HepG2 (cell line): Measurements from ENCODE around the gene CD300LF. TPM values are rescaled to one million over a fixed set of nuclear protein-coding genes. Genes with fewer than 3 reads are reported as not detected.

Source experiments
- ATAC-seq: fragments of 200-7000 bp; cut with Tn5 transposase; 3 replicates; pipeline ENCODE4 v1.9.1; 2020; ENCODE audit warnings: mild to moderate bottlenecking, moderate library complexity
- BruUV-seq: library from RNA; stranded (reverse); fragments of 400-500 nt; replicated peaks from 2 replicates; lab custom pipeline; 2021; lab: Mats Ljungman, UMichigan
- CTCF ChIA-PET: fragments of 300-600 bp; formaldehyde crosslinking; extraction: SDS; loops from one replicate; lab custom pipeline; 2021; ENCODE audit warnings: low total read pairs, inconsistent platforms, low intra/inter-chr PET ratio; lab: Yijun Ruan, JAX
- POLR2A ChIA-PET: fragments of 350-600 bp; sonication (Branson Sonifier 250); formaldehyde crosslinking; loops from one replicate; lab custom pipeline; 2020; ENCODE audit warnings: antibody characterized with exemption, inconsistent platforms; lab: Yijun Ruan, JAX
- DNase-seq: peaks from one replicate; pipeline ENCODE4 v3.0.0-alpha.2; 2015; ENCODE audit warnings: low spot score
- FAIRE-seq: peaks from 3 replicates; lab custom pipeline; 2011; peaks lifted over from hg19 to GRCh38; lab: Jason Lieb, UNC
- H2AFZ ChIP-seq: one replicate; pipeline ENCODE4 v1.6.1; 2011; ENCODE audit warnings: low read length, inconsistent platforms
- H3K27ac ChIP-seq: fragments of 300-600 bp; 3 replicates; pipeline ENCODE4 v1.8.0; 2011; ENCODE audit warnings: mixed run types, mild to moderate bottlenecking, mixed read lengths, low read length, inconsistent platforms; ENCODE audit not compliant: insufficient read depth; ENCODE audit errors: extremely low read length
- H3K27me3 ChIP-seq, 2 experiments: fragments of 200-600 bp in 1 of 2; 2 replicates in 1 of 2; 3 replicates in 1 of 2; pipeline versions ENCODE4 v1.6.0 to v1.8.0; 2011; ENCODE audit warnings: low read length in 2 of 2, mild to moderate bottlenecking in 2 of 2, moderate library complexity in 2 of 2, inconsistent platforms in 1 of 2; ENCODE audit not compliant: insufficient read depth in 2 of 2, control insufficient read depth in 1 of 2
- H3K36me3 ChIP-seq, 2 experiments: fragments of 200-600 bp in 1 of 2; replicated peaks in 1 of 2; 2 replicates in 1 of 2; 3 replicates in 1 of 2; pipeline versions ENCODE4 v1.5.1 to v1.8.0; 2011; ENCODE audit warnings: low read length in 2 of 2, inconsistent platforms in 1 of 2; ENCODE audit not compliant: insufficient read depth in 2 of 2, control insufficient read depth in 1 of 2
- H3K4me1 ChIP-seq: 2 replicates; pipeline ENCODE4 v1.5.1; 2012; ENCODE audit warnings: low read length, inconsistent platforms; ENCODE audit not compliant: insufficient read depth
- H3K4me2 ChIP-seq: 2 replicates; pipeline ENCODE4 v1.6.0; 2011; ENCODE audit warnings: low read depth, low read length, inconsistent platforms
- H3K4me3 ChIP-seq, 3 experiments: fragments of 200-600 bp in 1 of 3; sonication (generic), shearing (Covaris generic) in 1 of 3; replicated peaks in 1 of 3; 2 replicates each; pipeline ENCODE4 v1.5.1; 2011 to 2016; ENCODE audit warnings: low read length in 3 of 3, inconsistent platforms in 2 of 3, low read depth in 2 of 3, mild to moderate bottlenecking in 2 of 3, control low read depth in 1 of 3, mixed read lengths in 1 of 3; ENCODE audit not compliant: insufficient read depth in 1 of 3
- H3K79me2 ChIP-seq: one replicate; pipeline ENCODE4 v1.6.1; 2011; ENCODE audit warnings: low read length, inconsistent platforms; ENCODE audit not compliant: insufficient read depth
- H3K9ac ChIP-seq: 2 replicates; pipeline ENCODE4 v1.6.0; 2011; ENCODE audit warnings: mild to moderate bottlenecking, low read depth, low read length, inconsistent platforms; ENCODE audit not compliant: insufficient read depth
- H3K9me3 ChIP-seq: 2 replicates; pipeline ENCODE4 v1.5.1; 2012; ENCODE audit warnings: mild to moderate bottlenecking, low read length
- H4K20me1 ChIP-seq: 2 replicates; pipeline ENCODE4 v1.6.0; 2011; ENCODE audit warnings: inconsistent platforms, mild to moderate bottlenecking, low read length, moderate library complexity; ENCODE audit not compliant: insufficient read depth
- GABPB1 ChIP-seq: IDR thresholded peaks from 2 replicates; pipeline ENCODE4 v1.6.1; 2016; ENCODE audit warnings: mild to moderate bottlenecking, missing genetic modification reagents, moderate library complexity, missing compliant biosample characterization
- HBP1 ChIP-seq: IDR thresholded peaks from 2 replicates; pipeline ENCODE4 v1.6.1; 2016; ENCODE audit warnings: low read depth, control low read depth
- NCOA1 ChIP-seq: sonication (generic); formaldehyde crosslinking; IDR thresholded peaks from 2 replicates; pipeline ENCODE4 v1.9.0; 2021; ENCODE audit warnings: missing genetic modification reagents
- NFAT5 ChIP-seq: sonication (generic); formaldehyde crosslinking; IDR thresholded peaks from 2 replicates; pipeline ENCODE4 v1.4.0; 2020; ENCODE audit warnings: missing genetic modification reagents
- SRSF4 ChIP-seq: fragments of 200-400 bp; formaldehyde crosslinking; IDR thresholded peaks from one replicate; pipeline ENCODE4 v1.6.1; 2018; ENCODE audit warnings: mild to moderate bottlenecking, low read depth, low read length, moderate library complexity; ENCODE audit not compliant: poor library complexity, severe bottlenecking
- SSRP1 ChIP-seq: IDR thresholded peaks from 2 replicates; pipeline ENCODE4 v1.6.1; 2016; ENCODE audit warnings: control low read depth
- ZBTB1 ChIP-seq: sonication (generic); formaldehyde crosslinking; IDR thresholded peaks from 2 replicates; pipeline ENCODE4 v1.4.0; 2020; ENCODE audit warnings: missing genetic modification reagents, borderline replicate concordance
- ZNF251 ChIP-seq: sonication (generic); formaldehyde crosslinking; IDR thresholded peaks from 2 replicates; pipeline ENCODE4 v1.9.0; 2021; ENCODE audit warnings: mild to moderate bottlenecking, missing genetic modification reagents
- ZNF572 ChIP-seq: sonication (generic); formaldehyde crosslinking; IDR thresholded peaks from 2 replicates; pipeline ENCODE4 v1.5.1; 2020; ENCODE audit warnings: mild to moderate bottlenecking, missing genetic modification reagents
- WGBS: methylation state at CpG from one replicate; pipeline ENCODE4 v1.1.6; 2017; ENCODE audit warnings: low lambda C conversion rate; 5-methylcytosine and 5-hydroxymethylcytosine counted together
- in situ Hi-C: cut with HindIII; loops from 2 replicates; pipeline ENCODE4 v1.10.0; 2017; ENCODE audit warnings: low pct_unique_long_range_greater_than_20kb; ENCODE audit not compliant: extremely low pct_ligation_motif_present
- intact Hi-C: fragments of 100-400 bp; cut with micrococcal nuclease; formaldehyde crosslinking; loops from one replicate; pipeline ENCODE4 v1.10.0; 2022; ENCODE audit not compliant: unreplicated experiment
- polyA plus RNA-seq, 8 experiments: library from polyadenylated mRNA; depleted of rRNA in 3 of 8; stranded (reverse) in 7 of 8; unstranded in 1 of 8; fragments of >200 nt; fragmentation: Illumina TruSeq in 4 of 8; extraction: Trizol in 4 of 8; gene quantifications; 2 replicates each; pipeline versions ENCODE4 v1.2.1 to v1.2.3, GENCODE V29; 2011 to 2016; ENCODE audit warnings: low read depth in 4 of 8, missing spikeins in 1 of 8, mixed read lengths in 1 of 8; ENCODE audit not compliant: insufficient read depth in 1 of 8
- total RNA-seq, 5 experiments: library from RNA; depleted of rRNA; stranded (reverse); fragments of >200 nt; fragmentation: Illumina TruSeq; extraction: Trizol; gene quantifications; 2 replicates each; pipeline ENCODE4 v1.2.3, GENCODE V29; 2016; ENCODE audit warnings: low read depth in 1 of 5

CD300LF gene
- total and polyA plus RNA-seq, 2 of the 13 experiments (the other 11 are each of a cell fraction or from before 2014, with no cell fraction given), result not detected

- H3K4me3 ChIP-seq, result no peak overlapping the region
- no peak overlapping the region for H3K4me2 ChIP-seq
- H4K20me1 ChIP-seq, result no peaks in the 10 kb centered on the region
- BruUV-seq, result no TSS peak
- FAIRE-seq, result no peak
- H3K27ac ChIP-seq, result no peak overlapping the region
- H3K79me2 ChIP-seq, result no peaks in the 10 kb centered on the region
- TF ChIP-seq ZBTB1 (CRISPR knock-in tag), result no peak
- no peak for TF ChIP-seq NCOA1 (CRISPR knock-in tag)
- TF ChIP-seq GABPB1 (CRISPR knock-in tag), result no peak
- TF ChIP-seq SRSF4, result no peak
- no peak for TF ChIP-seq ZNF572 (CRISPR knock-in tag)
- TF ChIP-seq NFAT5, result no peak
- TF ChIP-seq HBP1, result no peak
- no peak for TF ChIP-seq ZNF251 (CRISPR knock-in tag)
- TF ChIP-seq SSRP1, result no peak
- TF ChIP-seq, all 625 proteins: peak for 0
- H3K9ac ChIP-seq, result no peak overlapping the region
- H3K36me3 ChIP-seq, result no peaks in the 10 kb centered on the region
- peaks cover 3 to 9% of the 10 kb centered on the region in 2 experiments; a peak in 2 of 5 replicates for H3K27me3 ChIP-seq
- ChIA-PET POLR2A (no interaction called here), CTCF (no interaction called here)
- intact Hi-C loops (no loop called here), in situ Hi-C loops (no loop called here)
- DNase-seq (no peak), ATAC-seq (no peak)
- H2AFZ ChIP-seq, result no peak overlapping the region
- 42% methylated on average over 4 of the region's 4 CpGs for WGBS
- H3K9me3 ChIP-seq, result no peaks in the 10 kb centered on the region
- no peaks in the 10 kb centered on the region for H3K4me1 ChIP-seq
Observed at GRCh38 chr17:74722782-74723181, 10.1 kb upstream of the CD300LF start.
